HG03378 (cell line): ENCODE results near the gene AEN.

Experiments
- ATAC-seq: cut with Tn5 transposase; IDR thresholded peaks from one replicate; pipeline ENCODE4 v1.9.1; 2021; ENCODE audit warnings: mild to moderate bottlenecking, moderate library complexity; ENCODE audit not compliant: unreplicated experiment

Gene AEN, protein sequence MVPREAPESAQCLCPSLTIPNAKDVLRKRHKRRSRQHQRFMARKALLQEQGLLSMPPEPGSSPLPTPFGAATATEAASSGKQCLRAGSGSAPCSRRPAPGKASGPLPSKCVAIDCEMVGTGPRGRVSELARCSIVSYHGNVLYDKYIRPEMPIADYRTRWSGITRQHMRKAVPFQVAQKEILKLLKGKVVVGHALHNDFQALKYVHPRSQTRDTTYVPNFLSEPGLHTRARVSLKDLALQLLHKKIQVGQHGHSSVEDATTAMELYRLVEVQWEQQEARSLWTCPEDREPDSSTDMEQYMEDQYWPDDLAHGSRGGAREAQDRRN

GRCh38 chr15:88620995-88621772 lies at the start of gene AEN:
Gene AEN, plus strand, starts transcription at chr15:88621340. Its CDS starts 4,870 bp downstream, at chr15:88626210.
- ATAC-seq = peak; percentile 88

DNA sequence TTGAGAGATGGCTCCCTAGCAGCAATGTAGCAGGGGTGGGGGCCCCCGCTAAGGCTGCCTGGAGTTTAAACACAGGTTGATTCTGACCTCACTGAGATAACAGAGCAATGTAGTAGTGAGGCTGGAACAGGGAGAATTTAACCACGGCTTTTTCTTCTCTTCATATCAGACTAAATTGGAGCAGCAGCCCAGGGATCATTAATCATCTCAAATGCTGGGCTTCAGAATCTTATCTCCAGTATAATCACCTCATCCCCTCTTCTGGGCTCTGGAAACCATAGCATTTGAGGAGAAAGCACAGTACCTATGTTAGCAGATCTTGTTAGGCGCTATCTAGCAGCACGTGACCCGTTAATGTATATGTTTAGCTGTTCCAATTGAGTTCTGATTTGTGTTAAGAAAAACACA lies 49.3 kb upstream of the AEN start:
- no peak for ATAC-seq

GRCh38 chr15:88574077-88574476 lies 47.1 kb upstream of the AEN start:
- no peak for ATAC-seq

DNA sequence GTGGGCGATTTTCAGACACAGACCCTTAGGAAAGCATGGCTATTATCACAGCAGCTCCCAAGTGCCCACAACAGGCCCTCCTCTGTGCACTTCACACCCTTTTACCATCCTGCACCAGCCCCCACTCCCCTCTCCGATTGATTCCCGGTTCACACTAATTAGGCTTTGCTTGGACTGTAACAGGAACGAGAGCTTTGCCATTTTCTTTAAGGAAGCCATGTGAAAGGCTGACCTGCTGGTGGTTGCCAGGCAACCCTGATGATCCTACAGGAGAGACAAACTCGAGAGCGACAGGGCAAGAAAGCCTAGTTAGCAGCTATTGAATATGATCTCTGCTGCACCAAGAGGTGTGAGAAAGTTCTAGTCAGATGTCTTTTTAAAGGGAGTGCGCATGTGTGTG lies 46.5 kb upstream of the AEN start:
- ATAC-seq = no peak

DNA sequence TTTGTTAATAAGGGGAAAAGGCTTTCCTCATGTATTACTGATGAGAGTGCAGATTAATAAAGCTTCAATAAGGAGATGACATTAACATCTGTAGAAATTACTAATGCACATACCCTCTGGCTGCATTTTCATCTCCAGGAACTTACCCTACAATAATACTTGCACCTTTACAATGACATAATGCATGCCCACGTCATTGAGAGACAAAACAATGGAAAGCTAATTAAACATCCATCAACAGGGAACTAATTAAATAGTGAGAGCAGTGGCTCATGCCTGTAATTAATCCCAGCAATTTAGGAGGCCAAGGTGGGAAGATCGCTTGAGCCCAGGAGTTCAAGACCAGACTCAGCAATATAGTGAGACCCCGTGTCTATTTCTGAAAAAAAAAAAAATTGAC lies 41.8 kb upstream of the AEN start:
- no peak for ATAC-seq

GRCh38 chr15:88580532-88580931 lies 40.6 kb upstream of the AEN start:
- no peak for ATAC-seq

DNA sequence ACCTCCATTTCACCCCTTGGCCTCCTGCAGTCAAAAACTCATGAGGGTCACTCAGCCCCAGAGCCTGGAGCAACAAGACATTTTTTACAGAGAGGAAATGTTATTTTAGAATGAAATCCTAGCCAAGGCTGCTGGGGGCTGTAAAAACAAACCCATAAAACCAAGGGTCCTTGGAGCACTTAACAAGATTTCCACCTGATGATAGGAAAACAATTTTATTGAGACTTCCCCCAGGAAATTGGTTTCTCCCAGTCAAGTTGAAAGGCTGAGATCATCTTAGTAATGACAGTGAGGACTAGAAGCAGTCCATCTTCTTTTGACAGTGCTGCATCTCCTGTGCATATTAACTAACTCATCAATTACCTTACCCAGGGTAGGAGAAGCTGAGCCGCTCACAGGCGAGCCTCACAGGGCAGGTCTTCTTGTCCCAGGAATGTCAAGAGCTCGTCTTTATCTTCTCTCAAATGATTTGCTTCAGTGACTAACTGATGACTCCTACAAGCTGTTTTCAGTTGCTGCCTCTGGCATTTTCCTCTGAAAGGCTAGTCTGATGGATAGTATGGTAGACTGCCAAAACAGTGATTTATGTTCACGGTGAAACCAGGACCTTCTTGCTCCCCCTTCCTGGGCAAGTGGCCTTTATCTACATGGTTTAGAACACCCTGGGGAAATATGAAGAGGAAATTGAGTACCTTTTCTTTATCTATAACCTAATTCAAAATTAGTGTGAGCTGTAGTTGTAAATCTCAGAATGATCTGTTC lies 34.6 kb upstream of the AEN start:
- no peak for ATAC-seq

GRCh38 chr15:88590759-88591158 lies 30.4 kb upstream of the AEN start:
- ATAC-seq = no peak

- ATAC-seq = no peak
Observed at GRCh38 chr15:88591384-88591783, 29.8 kb upstream of the AEN start.

DNA sequence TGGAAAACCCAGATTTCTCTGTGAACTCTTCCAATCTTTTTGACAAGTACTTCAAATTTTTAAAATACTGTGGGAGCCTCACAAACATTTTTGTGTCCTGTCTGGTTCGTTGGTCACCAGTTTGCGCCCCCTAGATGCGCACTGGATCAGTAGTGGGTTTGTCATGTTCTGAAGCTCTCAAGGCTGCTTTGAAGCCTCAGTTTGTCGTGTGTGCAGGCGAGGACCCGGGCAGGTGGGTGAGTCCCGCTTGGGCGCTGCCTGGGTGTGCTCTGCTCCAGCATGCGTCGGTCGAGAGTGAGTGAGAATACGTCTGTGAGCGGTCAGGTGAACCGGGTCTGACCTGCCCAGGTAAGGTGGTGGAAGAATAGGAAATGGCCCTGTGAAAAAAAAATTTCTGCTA lies 17.3 kb upstream of the AEN start:
- ATAC-seq = no peak

- ATAC-seq = no peak
Observed at GRCh38 chr15:88604381-88605188, 16.6 kb upstream of the AEN start.

DNA sequence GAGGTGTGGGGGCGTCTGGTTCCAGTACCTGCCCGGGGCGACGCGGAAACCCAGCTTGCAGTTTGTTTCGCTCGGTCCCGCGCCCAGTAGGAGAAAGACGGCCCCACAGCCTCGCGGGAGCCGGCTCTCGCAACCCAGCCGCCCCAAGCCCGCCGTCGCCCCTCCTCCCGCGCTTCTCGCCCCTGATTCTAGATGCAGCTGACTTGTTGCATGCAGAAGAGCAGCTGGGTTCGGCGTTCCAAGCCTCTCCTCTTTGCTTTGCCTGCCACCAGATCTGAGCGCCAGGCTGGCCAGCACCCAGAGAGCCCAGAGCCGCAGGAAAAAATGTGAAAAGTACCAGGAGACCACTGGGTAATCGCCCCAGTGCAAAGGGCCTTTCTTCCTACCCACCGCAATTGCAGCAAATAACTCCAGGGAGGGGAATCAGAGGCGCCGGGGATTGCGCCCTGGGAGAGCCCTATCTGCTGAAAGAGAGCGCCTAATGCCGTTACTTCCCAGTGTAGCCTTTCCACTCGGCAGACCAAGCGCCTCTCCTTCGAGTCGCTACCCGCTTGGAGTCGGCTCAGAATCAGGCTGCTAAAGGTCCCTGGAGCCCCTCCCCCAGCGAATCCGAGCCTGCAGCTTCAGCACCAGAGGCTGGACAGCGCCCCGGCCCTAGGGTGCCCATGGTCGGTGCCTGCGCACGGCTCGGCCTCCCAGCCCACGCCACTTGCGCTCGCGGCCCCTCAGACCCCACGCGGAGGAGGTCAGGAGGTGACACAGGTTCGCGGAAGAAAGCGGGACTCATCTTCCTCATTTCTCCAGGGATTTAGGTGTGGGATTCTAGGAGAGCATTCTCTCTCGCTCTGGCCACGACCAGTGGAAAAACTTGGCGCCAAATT lies 15.7 kb upstream of the AEN start:
- ATAC-seq = no peak

DNA sequence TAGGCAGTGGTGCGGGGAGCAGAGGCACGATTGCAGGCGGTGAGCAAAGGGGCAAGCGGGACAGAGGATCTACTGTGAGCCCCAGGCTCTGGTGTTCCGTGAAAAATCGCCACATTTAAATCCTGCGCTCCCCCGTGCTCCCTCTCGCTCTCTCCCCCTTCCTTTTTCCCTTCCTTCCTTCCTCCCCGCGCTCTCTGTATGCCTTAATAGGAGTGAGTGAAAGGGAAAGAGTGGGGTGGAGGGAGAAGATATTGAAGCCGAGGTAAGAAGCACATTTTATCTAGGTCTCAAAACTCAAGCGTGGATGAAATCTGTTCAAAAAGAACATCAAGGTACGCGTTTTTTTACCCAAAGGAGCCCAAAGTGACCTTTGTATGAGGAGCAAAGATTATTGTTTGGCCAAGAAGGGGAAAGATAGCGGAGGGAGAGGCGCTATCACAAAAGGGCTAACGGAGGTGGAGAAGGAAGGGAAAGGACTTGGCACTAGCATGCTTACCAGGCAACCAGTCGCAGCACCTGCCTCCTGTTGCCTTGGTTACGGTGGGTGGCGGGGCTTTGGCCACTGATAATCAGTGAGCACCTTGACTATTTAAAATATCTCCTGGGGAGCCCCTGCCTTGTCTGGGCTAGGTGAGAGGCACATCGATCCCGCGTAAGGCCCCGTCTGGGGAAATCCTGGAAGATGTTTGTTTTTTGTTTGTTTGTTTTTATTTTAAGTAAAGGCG lies 14.9 kb upstream of the AEN start:
- ATAC-seq = no peak

DNA sequence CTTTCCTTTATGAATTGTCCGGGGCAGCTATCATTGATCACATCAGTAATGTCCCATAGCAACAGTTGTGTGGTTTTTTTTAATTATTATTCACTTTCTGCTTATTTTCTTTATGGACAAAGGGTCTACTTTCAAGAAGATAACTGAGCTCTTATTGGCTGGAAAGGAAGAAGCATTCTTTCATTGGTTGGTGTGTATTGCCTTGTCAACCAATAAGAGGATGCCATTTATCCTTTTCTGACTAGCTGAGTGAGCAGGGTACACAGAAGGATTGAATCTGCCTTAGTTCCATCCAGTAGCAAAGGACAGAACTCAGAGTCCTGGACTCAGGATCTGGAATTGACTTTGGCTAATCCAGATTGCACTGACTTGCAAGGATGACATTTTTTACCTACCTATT lies 13.2 kb upstream of the AEN start:
- no peak for ATAC-seq

- ATAC-seq = no peak
Observed at GRCh38 chr15:88608607-88609181, 12.4 kb upstream of the AEN start.

DNA sequence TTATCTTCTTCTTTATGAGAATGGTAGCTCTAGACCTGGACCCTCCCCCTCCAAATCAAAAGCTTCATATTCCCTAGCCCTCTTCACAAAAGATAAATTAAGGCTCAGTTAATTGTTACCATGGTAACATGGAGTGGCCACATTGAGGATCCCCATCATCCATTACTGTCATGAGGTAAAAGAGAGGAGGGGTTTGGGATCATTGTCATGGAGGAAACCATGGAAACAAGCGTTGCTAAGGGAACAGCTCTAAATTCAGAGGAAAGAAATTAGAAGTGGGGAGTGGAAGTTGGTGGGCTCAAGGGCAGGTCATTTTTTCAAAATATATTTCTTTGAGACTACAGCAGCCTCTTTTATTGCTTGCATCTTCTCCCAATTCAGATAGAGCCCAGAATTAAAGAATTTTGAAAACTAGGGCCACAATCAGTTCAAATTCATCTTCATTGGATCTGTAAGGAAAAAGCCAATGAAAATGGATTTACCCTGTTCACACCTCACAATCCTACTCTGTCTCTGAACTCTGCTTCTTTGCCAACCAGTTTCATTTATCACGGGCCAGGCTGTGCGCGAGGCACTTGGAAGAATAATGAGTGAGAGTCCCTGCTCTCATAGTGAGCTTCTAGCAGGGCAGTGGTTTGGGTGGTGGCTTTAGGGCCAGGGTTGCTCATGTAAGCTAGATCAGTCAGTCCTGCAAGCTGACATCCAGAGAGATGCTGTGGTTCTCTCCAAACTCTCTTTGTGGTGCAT lies 11.6 kb upstream of the AEN start:
- no peak for ATAC-seq

GRCh38 chr15:88610701-88611231 lies 10.4 kb upstream of the AEN start:
- ATAC-seq = no peak
